Activated T-cell treated with anti-CD3 and anti-CD28 coated beads, Interleukin-2, amount 50 U/mL, for 72 hours (primary cell): ENCODE data around the gene CCDC106. TPM values are rescaled to one million over a fixed set of nuclear protein-coding genes. Genes with fewer than 3 reads are reported as not detected.

Experiments used
- ATAC-seq, 2 donors: fragments of 150-1000 bp; cut with Tn5 transposase; replicated peaks in 1 of 2; 2 replicates each; pipeline ENCODE4 v1.10.0; 2021; ENCODE audit warnings: moderate library complexity in 2 of 2, mild to moderate bottlenecking in 1 of 2
- DNase-seq, 2 donors: peaks; one replicate each; pipeline ENCODE4 v3.0.0; 2021 to 2022; ENCODE audit warnings: mixed read lengths in 1 of 2
- H3K27ac Mint-ChIP-seq: one replicate; pipeline ENCODE4 v1.8.0; 2022; ENCODE audit warnings: mild to moderate bottlenecking, moderate library complexity, mixed read lengths
- H3K27me3 Mint-ChIP-seq: one replicate; pipeline ENCODE4 v1.8.0; 2022; ENCODE audit warnings: low read depth, mixed read lengths
- H3K36me3 Mint-ChIP-seq, 2 donors: one replicate each; pipeline ENCODE4 v1.8.0; 2022; ENCODE audit warnings: mixed read lengths in 2 of 2, mild to moderate bottlenecking in 1 of 2; ENCODE audit not compliant: insufficient read depth in 2 of 2
- H3K4me1 Mint-ChIP-seq: one replicate; pipeline ENCODE4 v1.8.0; 2022; ENCODE audit warnings: low read depth, mixed read lengths
- H3K4me3 Mint-ChIP-seq, 2 donors: one replicate each; pipeline ENCODE4 v1.8.0; 2022; ENCODE audit warnings: mild to moderate bottlenecking in 2 of 2, mixed read lengths in 2 of 2, moderate library complexity in 2 of 2
- H3K9me3 Mint-ChIP-seq, 2 donors: one replicate each; pipeline ENCODE4 v1.8.0; 2022; ENCODE audit warnings: mixed read lengths in 2 of 2
- total RNA-seq, 2 donors: library from RNA; stranded (reverse); gene quantifications; one replicate each; pipeline ENCODE4 v1.2.3, GENCODE V29; 2022

Gene CCDC106
- total RNA-seq, 2 donors from 2014 or later: 13.8 to 21.7 TPM

GRCh38 chr19:55643003-55643886 is 4.8 kb upstream of the CCDC106 start, which contains the start of gene ZNF581:
Gene ZNF581, plus strand, starts transcription at chr19:55643649. Its CDS starts 923 bp downstream, at chr19:55644572.
- Mint-ChIP-seq H3K9me3 (peaks cover 0 to 2% of the 10 kb centered on the region in 2 donors), H3K4me3 (peak within 1 kb of the TSS; percentile 89 to 96), H3K36me3 (peaks cover 7 to 19% of the 10 kb centered on the region in 2 donors), H3K27me3 (no peaks in the 10 kb centered on the region), H3K4me1 (peaks cover 71% of the 10 kb centered on the region), H3K27ac (peak within 1 kb of the TSS; percentile 90)
- DNase-seq (peak; percentile 84 to 85), ATAC-seq (peak; percentile 56 to 64)

DNA sequence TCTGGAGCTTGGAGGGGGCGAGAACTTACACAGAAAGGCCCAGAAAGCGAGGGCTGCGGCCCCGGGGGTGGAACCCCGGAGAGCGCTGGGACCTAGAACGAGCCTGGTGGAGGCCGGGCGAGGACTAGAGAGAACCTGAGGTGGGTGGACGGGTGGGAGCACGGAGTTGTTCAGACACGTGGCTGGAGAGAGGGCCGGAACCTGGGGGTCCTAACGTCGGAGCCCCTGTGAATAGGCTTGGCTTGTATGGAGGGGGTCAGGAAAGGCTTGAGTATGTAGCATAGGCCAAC is 4.2 kb upstream of the CCDC106 start:
- Mint-ChIP-seq H3K27ac (peak overlapping the region; percentile 88), H3K27me3 (no peaks in the 10 kb centered on the region), H3K4me1 (peaks cover 69% of the 10 kb centered on the region), H3K4me3 (peak overlapping the region; percentile 89 to 96), H3K36me3 (peaks cover 7 to 19% of the 10 kb centered on the region in 2 donors), H3K9me3 (peaks cover 0 to 2% of the 10 kb centered on the region in 2 donors)
- ATAC-seq (no peak), DNase-seq (no peak)

DNA sequence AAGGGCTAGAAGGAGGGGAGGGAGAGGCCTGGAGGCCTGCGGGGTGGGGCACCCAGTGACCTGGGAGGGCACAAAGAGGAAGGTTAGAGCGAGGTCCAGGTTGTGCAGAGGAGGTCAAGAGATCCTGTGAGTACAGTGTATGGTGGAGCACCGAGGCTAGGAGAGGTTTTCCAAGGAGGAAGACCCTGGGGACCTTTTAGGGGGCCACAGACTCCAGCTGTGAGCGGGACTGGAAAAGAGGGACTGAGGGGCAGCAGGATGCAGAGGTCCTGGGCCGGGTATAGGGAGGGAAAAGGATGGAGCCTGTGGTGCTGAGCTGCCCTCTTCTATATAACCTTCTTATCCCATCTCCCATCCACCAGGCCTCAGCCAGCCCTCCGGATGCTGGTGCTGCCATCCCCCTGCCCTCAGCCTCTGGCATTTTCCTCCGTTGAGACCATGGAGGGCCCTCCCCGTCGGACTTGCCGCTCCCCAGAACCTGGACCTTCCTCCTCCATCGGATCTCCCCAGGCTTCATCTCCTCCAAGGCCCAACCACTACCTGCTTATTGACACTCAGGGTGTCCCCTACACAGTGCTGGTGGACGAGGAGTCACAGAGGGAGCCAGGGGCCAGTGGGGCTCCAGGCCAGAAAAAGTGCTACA is 3.7 kb upstream of the CCDC106 start:
- no peak for ATAC-seq
- peak overlapping the region; percentile 88 for H3K27ac Mint-ChIP-seq
- peaks cover 69% of the 10 kb centered on the region for H3K4me1 Mint-ChIP-seq
- no peaks in the 10 kb centered on the region for H3K9me3 Mint-ChIP-seq
- peaks cover 5 to 16% of the 10 kb centered on the region in 2 donors for H3K36me3 Mint-ChIP-seq
- peak overlapping the region; percentile 89 to 96 for H3K4me3 Mint-ChIP-seq
- no peak for DNase-seq
- H3K27me3 Mint-ChIP-seq: no peaks in the 10 kb centered on the region

DNA sequence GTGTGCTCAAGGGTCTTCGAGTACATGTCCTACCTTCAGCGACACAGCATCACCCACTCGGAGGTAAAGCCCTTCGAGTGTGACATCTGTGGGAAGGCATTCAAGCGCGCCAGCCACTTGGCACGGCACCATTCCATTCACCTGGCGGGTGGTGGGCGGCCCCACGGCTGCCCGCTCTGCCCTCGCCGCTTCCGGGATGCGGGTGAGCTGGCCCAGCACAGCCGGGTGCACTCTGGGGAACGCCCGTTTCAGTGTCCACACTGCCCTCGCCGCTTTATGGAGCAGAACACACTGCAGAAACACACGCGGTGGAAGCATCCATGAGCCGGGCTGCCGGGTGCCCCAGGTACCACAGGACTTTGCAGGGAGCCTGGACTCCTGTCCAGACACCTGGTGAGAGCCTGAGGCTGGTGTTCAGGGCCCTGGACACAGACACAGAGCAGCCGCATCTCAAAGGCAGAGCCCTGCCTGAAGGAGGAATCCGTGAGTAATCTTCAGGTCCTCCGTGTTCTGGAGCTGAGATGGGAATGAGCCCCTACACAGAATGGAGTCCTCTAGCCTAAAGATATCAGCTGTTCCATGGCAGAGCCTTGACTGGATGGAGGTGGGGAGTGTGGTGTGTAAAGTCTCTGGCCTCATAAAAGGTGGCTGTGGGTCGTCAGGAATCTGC is 3.0 kb upstream of the CCDC106 start:
- Mint-ChIP-seq H3K4me1 (peaks cover 69% of the 10 kb centered on the region), H3K9me3 (no peaks in the 10 kb centered on the region), H3K36me3 (peaks cover 5 to 20% of the 10 kb centered on the region in 2 donors)

DNA sequence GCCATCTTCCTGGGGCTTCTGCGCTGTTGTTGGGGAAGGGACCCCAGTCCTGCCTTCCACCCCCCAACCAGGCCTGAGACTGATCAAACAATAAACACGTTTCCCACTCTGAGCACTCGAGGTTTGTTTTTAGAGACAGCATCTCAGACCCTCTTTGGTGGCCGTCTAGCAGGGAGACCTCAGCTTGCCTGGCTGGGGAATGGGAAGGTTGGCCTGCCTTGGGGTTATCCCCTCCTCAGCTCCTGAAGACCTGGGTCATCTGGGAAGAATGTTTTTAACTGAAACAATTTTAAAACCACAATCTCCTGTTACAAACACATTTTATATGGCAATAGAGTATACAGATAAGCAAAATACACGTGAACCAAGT is 2.5 kb upstream of the CCDC106 start:
- Mint-ChIP-seq H3K36me3 (peaks cover 5 to 20% of the 10 kb centered on the region in 2 donors), H3K9me3 (no peaks in the 10 kb centered on the region), H3K27me3 (no peaks in the 10 kb centered on the region), H3K4me1 (peaks cover 69% of the 10 kb centered on the region), H3K27ac (peak overlapping the region; percentile 44), H3K4me3 (peak overlapping the region; percentile 89 to 96)
- DNase-seq: no peak
- no peak for ATAC-seq

More for the DNA sequence above, 3.0 kb upstream of the CCDC106 start:
- no peak for DNase-seq
- no peaks in the 10 kb centered on the region for H3K27me3 Mint-ChIP-seq
- ATAC-seq: no peak
- H3K27ac Mint-ChIP-seq: no peak overlapping the region
- peak overlapping the region; percentile 89 to 96 for H3K4me3 Mint-ChIP-seq

DNA sequence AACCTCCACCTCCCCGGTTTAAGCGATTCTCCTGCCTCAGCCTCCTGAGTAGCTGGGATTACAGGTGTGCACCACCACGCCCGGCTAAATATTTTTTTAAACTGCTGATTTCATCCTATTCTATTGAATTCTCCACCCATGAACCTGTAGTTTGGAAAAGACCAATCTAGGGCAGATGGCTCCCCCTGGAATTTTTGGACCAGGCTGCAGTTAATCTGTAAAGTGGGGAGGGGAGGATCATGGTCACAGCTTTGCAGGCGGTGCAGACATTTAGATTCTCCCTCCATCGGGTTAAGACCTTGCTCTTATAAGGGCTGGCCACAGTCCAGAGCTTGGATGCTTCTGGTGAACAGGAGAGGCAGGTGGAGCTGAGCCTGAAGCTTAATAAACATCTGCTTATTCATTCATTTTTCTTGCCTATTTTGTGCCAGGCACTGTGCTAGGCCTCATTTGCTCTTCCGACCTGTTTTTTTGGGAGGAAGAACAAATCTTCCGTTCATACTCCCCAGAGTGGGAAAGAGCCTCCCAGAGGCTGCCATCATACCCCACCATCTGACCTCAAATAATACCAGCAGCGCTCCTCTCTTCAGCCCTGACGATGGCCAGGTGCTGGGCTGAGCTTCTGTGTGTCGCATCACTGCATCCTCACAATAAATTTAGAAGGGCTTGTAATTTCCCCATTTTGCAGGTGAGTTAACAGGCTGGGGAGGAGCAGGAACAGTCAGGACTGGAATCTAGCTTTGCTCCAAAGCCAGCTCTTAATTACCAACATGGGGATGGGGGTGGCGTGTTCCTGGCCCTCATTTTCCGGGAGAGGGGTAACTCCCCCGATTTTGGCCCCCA is 902 bp upstream of the CCDC106 start:
- H3K27ac Mint-ChIP-seq: no peak overlapping the region
- no peak for ATAC-seq
- DNase-seq: no peak
- peaks cover 3 to 16% of the 10 kb centered on the region in 2 donors for H3K36me3 Mint-ChIP-seq
- H3K9me3 Mint-ChIP-seq: no peaks in the 10 kb centered on the region
- H3K27me3 Mint-ChIP-seq: no peaks in the 10 kb centered on the region
- H3K4me1 Mint-ChIP-seq: peaks cover 73% of the 10 kb centered on the region
- peak overlapping the region; percentile 90 for H3K4me3 Mint-ChIP-seq

DNA sequence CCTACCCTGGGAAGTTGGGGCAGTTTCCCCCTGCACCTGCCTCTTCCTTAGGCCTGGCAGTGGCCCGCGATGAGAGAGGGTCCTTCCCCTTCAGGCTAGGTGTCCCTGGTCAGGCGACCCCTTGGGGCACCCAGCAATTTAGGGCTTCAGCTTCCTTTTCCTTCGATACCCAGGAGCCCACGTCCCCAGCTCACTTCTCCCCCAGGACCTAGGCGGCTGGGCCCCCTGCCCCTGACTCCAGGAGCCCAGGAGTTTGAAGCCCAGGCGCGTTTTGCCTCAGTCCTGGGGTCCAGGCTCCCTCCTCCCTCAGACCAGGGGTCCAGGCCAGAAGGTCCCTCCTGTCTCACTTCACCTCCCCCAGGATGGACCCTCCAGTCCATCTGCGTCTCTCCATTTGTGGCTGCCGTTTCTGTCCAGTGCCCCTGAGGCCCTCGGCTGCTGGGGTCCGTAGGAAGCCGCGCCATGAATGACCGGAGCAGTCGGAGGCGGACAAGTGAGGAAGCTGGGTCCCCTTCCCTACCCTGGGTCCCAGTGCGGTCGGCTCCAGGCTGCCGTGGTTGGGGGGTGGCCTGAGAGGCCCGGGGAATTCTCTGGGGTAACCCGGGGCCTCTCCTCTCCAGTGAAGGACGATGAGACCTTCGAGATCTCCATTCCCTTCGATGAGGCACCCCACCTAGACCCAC is 714 bp downstream of the CCDC106 start:
- H3K36me3 Mint-ChIP-seq: peaks cover 0 to 11% of the 10 kb centered on the region in 2 donors
- H3K27me3 Mint-ChIP-seq: no peaks in the 10 kb centered on the region
- ATAC-seq (no peak), DNase-seq (no peak)
- H3K4me3 Mint-ChIP-seq: peak overlapping the region; percentile 78 to 92
- H3K9me3 Mint-ChIP-seq: no peaks in the 10 kb centered on the region
- H3K4me1 Mint-ChIP-seq: peaks cover 66% of the 10 kb centered on the region
- peak overlapping the region; percentile 80 for H3K27ac Mint-ChIP-seq

- no peak for ATAC-seq
- Mint-ChIP-seq H3K9me3 (no peaks in the 10 kb centered on the region), H3K36me3 (peaks cover 0 to 11% of the 10 kb centered on the region in 2 donors), H3K4me1 (peaks cover 61% of the 10 kb centered on the region), H3K4me3 (peak overlapping the region; percentile 78 to 92), H3K27ac (no peak overlapping the region), H3K27me3 (no peaks in the 10 kb centered on the region)
- DNase-seq: no peak
Observed at GRCh38 chr19:55649268-55650125, 1.5 kb downstream of the CCDC106 start.

- Mint-ChIP-seq H3K4me1 (peaks cover 55% of the 10 kb centered on the region), H3K36me3 (peaks cover 0 to 11% of the 10 kb centered on the region in 2 donors), H3K27ac (peak overlapping the region; percentile 78), H3K4me3 (peak overlapping the region; percentile 25 to 92), H3K27me3 (no peaks in the 10 kb centered on the region), H3K9me3 (no peaks in the 10 kb centered on the region)
- DNase-seq (no peak), ATAC-seq (no peak)
Observed at GRCh38 chr19:55650126-55650557, 2.1 kb downstream of the CCDC106 start.

GRCh38 chr19:55650602-55651230 is 2.7 kb downstream of the CCDC106 start:
- H3K27ac Mint-ChIP-seq: no peak overlapping the region
- H3K4me1 Mint-ChIP-seq: peaks cover 51% of the 10 kb centered on the region
- DNase-seq: no peak
- peaks cover 2 to 8% of the 10 kb centered on the region in 2 donors for H3K36me3 Mint-ChIP-seq
- H3K9me3 Mint-ChIP-seq: no peaks in the 10 kb centered on the region
- peak overlapping the region in 1 of 2 donors; percentile 92 for H3K4me3 Mint-ChIP-seq
- no peak for ATAC-seq
- no peaks in the 10 kb centered on the region for H3K27me3 Mint-ChIP-seq

DNA sequence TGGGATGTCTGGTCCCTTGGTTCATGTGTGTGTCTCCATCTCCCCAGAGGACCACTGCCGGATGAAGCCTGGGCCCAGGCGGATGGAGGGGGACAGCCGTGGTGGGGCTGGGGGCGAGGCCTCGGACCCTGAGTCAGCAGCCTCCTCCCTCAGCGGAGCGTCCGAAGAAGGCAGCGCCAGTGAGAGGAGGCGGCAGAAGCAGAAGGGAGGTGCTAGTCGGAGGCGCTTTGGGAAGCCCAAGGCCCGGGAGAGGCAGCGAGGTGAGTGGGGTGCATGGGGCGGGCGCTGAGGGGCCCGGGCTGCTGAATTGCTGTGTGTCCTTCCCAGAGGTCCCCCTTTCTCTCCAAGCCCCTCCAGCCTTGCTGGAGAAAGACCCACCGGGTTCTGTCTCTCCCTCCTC is 3.2 kb downstream of the CCDC106 start:
- Mint-ChIP-seq H3K4me1 (peaks cover 52% of the 10 kb centered on the region), H3K27ac (no peak overlapping the region), H3K4me3 (peak overlapping the region in 1 of 2 donors; percentile 92), H3K9me3 (no peaks in the 10 kb centered on the region), H3K27me3 (no peaks in the 10 kb centered on the region), H3K36me3 (peaks cover 6 to 11% of the 10 kb centered on the region in 2 donors)
- ATAC-seq: no peak
- no peak for DNase-seq
